Suprapubic skin (tissue), 4 donors: ENCODE results near the gene CTSD.

Source experiments
- POLR2A ChIP-seq, 2 donors: fragments of 450-650 bp; IDR thresholded peaks; one replicate each; pipeline ENCODE4 v1.6.1; 2017; ENCODE audit warnings: antibody characterized with exemption in 2 of 2, mild to moderate bottlenecking in 2 of 2, moderate library complexity in 2 of 2
- POLR2AphosphoS5 ChIP-seq, 3 donors: sonication (generic); formaldehyde crosslinking; IDR thresholded peaks; one replicate each; pipeline ENCODE4 v1.6.1; 2017; ENCODE audit warnings: antibody characterized with exemption in 3 of 3
- TF ChIP-seq, protein P1 (sequence below), 2 donors: fragments of 200-600 bp in 1 of 2; fragments of 450-650 bp in 1 of 2; sonication (generic) in 1 of 2; IDR thresholded peaks; one replicate each; pipeline ENCODE4 v1.5.1; 2016 to 2019; ENCODE audit warnings: antibody characterized with exemption in 2 of 2, mild to moderate bottlenecking in 1 of 2, moderate library complexity in 1 of 2

GRCh38 chr11:1771273-1771672 lies 7.5 kb upstream of the CTSD start:
- TF ChIP-seq POLR2A (IDR thresholded peaks at IDR 0.05) (no peak), POLR2AphosphoS5 (IDR thresholded peaks at IDR 0.05) (no peak)
- TF ChIP-seq, protein P1, sequence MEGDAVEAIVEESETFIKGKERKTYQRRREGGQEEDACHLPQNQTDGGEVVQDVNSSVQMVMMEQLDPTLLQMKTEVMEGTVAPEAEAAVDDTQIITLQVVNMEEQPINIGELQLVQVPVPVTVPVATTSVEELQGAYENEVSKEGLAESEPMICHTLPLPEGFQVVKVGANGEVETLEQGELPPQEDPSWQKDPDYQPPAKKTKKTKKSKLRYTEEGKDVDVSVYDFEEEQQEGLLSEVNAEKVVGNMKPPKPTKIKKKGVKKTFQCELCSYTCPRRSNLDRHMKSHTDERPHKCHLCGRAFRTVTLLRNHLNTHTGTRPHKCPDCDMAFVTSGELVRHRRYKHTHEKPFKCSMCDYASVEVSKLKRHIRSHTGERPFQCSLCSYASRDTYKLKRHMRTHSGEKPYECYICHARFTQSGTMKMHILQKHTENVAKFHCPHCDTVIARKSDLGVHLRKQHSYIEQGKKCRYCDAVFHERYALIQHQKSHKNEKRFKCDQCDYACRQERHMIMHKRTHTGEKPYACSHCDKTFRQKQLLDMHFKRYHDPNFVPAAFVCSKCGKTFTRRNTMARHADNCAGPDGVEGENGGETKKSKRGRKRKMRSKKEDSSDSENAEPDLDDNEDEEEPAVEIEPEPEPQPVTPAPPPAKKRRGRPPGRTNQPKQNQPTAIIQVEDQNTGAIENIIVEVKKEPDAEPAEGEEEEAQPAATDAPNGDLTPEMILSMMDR (IDR thresholded peaks at IDR 0.05), result no peak
